PFSK-1 (cell line): ENCODE measurements around the gene KRTAP4-7.

Experiments
- FOXP2 ChIP-seq: optimal IDR thresholded peaks from 2 replicates; pipeline ENCODE3; 2011; ENCODE audit warnings: borderline replicate concordance, control low read depth, inconsistent platforms; ENCODE audit not compliant: insufficient read depth; ENCODE audit errors: extremely low read length, extremely low read depth
- POLR2AphosphoS5 ChIP-seq: IDR thresholded peaks from 2 replicates; pipeline ENCODE4 v1.6.1; 2012; ENCODE audit warnings: low read depth, mild to moderate bottlenecking, control low read depth, low read length, moderate library complexity
- SIN3A ChIP-seq: IDR thresholded peaks from 2 replicates; pipeline ENCODE4 v1.6.1; 2012; ENCODE audit warnings: mild to moderate bottlenecking, low read length, moderate library complexity, borderline replicate concordance; ENCODE audit not compliant: insufficient read depth
- TAF1 ChIP-seq: IDR thresholded peaks from 2 replicates; pipeline ENCODE4 v1.6.1; 2012; ENCODE audit warnings: low read length, control low read depth, borderline replicate concordance; ENCODE audit not compliant: insufficient read depth
- TF ChIP-seq, protein P1 (sequence below), 2 experiments: IDR thresholded peaks; 2 replicates each; pipeline versions ENCODE4 v1.6.1 to v1.8.0; 2011 to 2012; ENCODE audit warnings: low read depth in 2 of 2, low read length in 2 of 2, control low read depth in 1 of 2, inconsistent platforms in 1 of 2, mild to moderate bottlenecking in 1 of 2, moderate library complexity in 1 of 2; ENCODE audit not compliant: insufficient read depth in 1 of 2

DNA sequence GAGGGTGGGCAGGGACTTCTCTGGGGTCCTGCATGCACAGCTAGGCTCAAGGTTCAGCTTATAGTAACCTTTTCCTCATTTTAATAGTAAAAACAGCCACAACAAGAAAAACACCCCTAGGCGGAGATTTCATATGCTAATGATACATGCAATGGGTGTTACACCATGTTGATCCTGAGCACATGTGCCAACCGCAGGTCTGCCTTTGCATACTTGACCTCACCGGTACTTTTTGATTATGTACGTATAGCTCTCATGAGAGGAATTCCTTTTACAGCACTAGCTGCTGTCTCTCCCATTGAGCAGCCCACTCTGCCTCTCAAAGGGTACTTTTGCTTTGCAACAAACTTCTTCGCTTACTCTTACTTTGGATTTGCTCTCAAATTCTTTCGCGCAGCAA, 12.1 kb downstream of the KRTAP4-7 start:
- no peak for TF ChIP-seq POLR2AphosphoS5
- no peak for TF ChIP-seq TAF1
- TF ChIP-seq, protein P1, sequence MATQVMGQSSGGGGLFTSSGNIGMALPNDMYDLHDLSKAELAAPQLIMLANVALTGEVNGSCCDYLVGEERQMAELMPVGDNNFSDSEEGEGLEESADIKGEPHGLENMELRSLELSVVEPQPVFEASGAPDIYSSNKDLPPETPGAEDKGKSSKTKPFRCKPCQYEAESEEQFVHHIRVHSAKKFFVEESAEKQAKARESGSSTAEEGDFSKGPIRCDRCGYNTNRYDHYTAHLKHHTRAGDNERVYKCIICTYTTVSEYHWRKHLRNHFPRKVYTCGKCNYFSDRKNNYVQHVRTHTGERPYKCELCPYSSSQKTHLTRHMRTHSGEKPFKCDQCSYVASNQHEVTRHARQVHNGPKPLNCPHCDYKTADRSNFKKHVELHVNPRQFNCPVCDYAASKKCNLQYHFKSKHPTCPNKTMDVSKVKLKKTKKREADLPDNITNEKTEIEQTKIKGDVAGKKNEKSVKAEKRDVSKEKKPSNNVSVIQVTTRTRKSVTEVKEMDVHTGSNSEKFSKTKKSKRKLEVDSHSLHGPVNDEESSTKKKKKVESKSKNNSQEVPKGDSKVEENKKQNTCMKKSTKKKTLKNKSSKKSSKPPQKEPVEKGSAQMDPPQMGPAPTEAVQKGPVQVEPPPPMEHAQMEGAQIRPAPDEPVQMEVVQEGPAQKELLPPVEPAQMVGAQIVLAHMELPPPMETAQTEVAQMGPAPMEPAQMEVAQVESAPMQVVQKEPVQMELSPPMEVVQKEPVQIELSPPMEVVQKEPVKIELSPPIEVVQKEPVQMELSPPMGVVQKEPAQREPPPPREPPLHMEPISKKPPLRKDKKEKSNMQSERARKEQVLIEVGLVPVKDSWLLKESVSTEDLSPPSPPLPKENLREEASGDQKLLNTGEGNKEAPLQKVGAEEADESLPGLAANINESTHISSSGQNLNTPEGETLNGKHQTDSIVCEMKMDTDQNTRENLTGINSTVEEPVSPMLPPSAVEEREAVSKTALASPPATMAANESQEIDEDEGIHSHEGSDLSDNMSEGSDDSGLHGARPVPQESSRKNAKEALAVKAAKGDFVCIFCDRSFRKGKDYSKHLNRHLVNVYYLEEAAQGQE (IDR thresholded peaks at IDR 0.05; ENCODE audit: insufficient read depth in 1 of 2, low read depth in 2 of 2, low read length in 2 of 2): no peak
- no peak for TF ChIP-seq SIN3A
- TF ChIP-seq FOXP2: no peak
